Kidney (tissue), 14 donors: Measurements from ENCODE around the gene TFR2. TPM values are rescaled to one million over a fixed set of nuclear protein-coding genes. Genes with fewer than 3 reads are reported as not detected.
A peak's percentile ranks its signal among the peaks of the same experiment; 100 is the strongest.

Experiments
- DNase-seq, 5 donors: peaks; one replicate each; pipeline ENCODE4 v3.0.0-alpha.2; 2013 to 2020
- FAIRE-seq: peaks from 2 replicates; lab custom pipeline; 2012; peaks lifted over from hg19 to GRCh38; lab: Jason Lieb, UNC
- H3K27ac ChIP-seq, 2 donors: one replicate each; pipeline ENCODE4 v1.7.0; 2013; ENCODE audit warnings: low read depth in 2 of 2, low read length in 2 of 2, inconsistent platforms in 1 of 2
- H3K27me3 ChIP-seq: one replicate; pipeline ENCODE4 v1.7.1; 2013; ENCODE audit warnings: low read length, inconsistent platforms; ENCODE audit not compliant: control insufficient read depth, insufficient read depth
- H3K36me3 ChIP-seq, 3 donors: one replicate each; pipeline versions ENCODE4 v1.7.0 to v1.7.1; 2013; ENCODE audit warnings: low read length in 3 of 3, control low read depth in 1 of 3, inconsistent platforms in 1 of 3; ENCODE audit not compliant: insufficient read depth in 3 of 3, control insufficient read depth in 2 of 3
- H3K4me1 ChIP-seq, 3 donors: one replicate each; pipeline versions ENCODE4 v1.7.0 to v1.7.1; 2013; ENCODE audit warnings: low read length in 3 of 3, inconsistent platforms in 1 of 3, low read depth in 1 of 3; ENCODE audit not compliant: control insufficient read depth in 2 of 3, insufficient read depth in 2 of 3
- H3K4me3 ChIP-seq, 3 donors: one replicate each; pipeline versions ENCODE4 v1.7.0 to v1.8.1; 2013; ENCODE audit warnings: low read length in 3 of 3, control low read depth in 1 of 3, inconsistent platforms in 1 of 3
- H3K9ac ChIP-seq, 3 donors: one replicate each; pipeline versions ENCODE4 v1.7.0 to v1.7.1; 2013; ENCODE audit warnings: low read length in 3 of 3, control low read depth in 1 of 3, inconsistent platforms in 1 of 3
- H3K9me3 ChIP-seq, 3 donors: one replicate each; pipeline versions ENCODE4 v1.7.0 to v1.7.1; 2013; ENCODE audit warnings: low read length in 3 of 3, control low read depth in 1 of 3, inconsistent platforms in 1 of 3; ENCODE audit not compliant: control insufficient read depth in 2 of 3, insufficient read depth in 1 of 3
- intact Hi-C: fragments of 100-400 bp; cut with DNase I; formaldehyde crosslinking; loops from one replicate; pipeline ENCODE4 v1.11.1; 2022
- polyA plus RNA-seq: library from polyadenylated mRNA; stranded (reverse); fragments of 350-450 nt; fragmentation: Illumina TruSeq; extraction: RNeasy Lipid Tissue Mini Kit (QIAGEN cat#74804); gene quantifications from one replicate; pipeline ENCODE4 v1.2.3, GENCODE V29; 2014; ENCODE audit warnings: low read depth, low replicate concordance; ENCODE audit not compliant: insufficient read depth
- total RNA-seq: library from RNA; stranded (reverse); fragmentation: NEBNext Ultra II Directional; extraction: Animal tissue kit (Norgen Biotek cat#: 25700); gene quantifications from one replicate; pipeline ENCODE4 v1.2.1, GENCODE V29; 2021
- TF ChIP-seq, protein P1 (sequence below): IDR thresholded peaks from 3 replicates; pipeline ENCODE4 v1.5.1; 2012; ENCODE audit warnings: mild to moderate bottlenecking, moderate library complexity, borderline replicate concordance; ENCODE audit not compliant: insufficient read depth; ENCODE audit errors: extremely low read depth
- donor health status: control.
- donor health status: control.
- donor health status: control.
- donor health status: control.
- donor health status: control.
- donor health status: DM: yes; HTN: yes; CAD: no.
- donor health status: Normal renal cell carcinoma (clear cell type).

The TFR2 gene
- total and polyA plus RNA-seq, 2 donors from 2014 or later: 0.22 to 0.79 TPM

DNA sequence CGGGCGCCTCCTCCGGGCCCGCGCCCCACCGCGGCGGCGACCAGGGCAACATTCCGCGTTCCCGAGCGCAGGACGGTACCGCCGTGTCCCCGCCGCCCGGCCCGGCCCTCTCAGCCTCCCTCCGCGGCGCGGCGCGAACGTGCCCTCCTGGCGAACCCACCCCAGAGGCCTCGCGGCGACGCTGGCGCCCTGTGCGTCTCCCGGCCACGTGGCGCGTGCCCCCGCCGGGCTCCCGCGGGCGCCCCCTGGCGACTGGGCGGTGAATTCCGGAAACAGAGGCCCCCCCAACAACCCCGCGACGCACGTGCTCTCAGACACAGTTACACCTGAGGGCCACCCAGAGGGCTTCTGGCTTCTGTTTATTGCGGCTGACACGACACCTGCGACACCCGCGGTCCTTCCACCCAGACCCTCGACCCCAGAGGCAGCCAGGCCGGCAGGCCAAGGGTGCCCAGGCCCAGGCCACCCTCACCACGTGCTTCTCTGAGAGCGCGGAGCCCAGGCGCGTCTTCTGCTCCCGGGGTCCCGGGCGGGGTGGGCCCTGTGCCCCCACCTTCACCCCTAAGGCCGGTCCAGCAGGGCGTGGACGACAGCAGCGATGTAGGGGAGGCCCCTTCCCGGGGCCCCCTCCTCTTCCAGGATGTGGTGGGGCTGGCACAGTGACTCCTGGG, 67.5 kb downstream of the TFR2 start, which contains the start of gene SAP25:
Gene SAP25 (minus strand): TSS at position 210 of the 671 bp plus-strand sequence. CDS start 158 bp downstream, at position 52.
- no peak within 1 kb of the TSS for H3K27ac ChIP-seq
- intact Hi-C loops: loop anchor here (10.0 kb wide), 1 partner anchor 111 kb away; no protein-coding TSS in a partner anchor
- no peaks in the 10 kb centered on the region for H3K9me3 ChIP-seq
- no peak for DNase-seq
- TF ChIP-seq, protein P1, sequence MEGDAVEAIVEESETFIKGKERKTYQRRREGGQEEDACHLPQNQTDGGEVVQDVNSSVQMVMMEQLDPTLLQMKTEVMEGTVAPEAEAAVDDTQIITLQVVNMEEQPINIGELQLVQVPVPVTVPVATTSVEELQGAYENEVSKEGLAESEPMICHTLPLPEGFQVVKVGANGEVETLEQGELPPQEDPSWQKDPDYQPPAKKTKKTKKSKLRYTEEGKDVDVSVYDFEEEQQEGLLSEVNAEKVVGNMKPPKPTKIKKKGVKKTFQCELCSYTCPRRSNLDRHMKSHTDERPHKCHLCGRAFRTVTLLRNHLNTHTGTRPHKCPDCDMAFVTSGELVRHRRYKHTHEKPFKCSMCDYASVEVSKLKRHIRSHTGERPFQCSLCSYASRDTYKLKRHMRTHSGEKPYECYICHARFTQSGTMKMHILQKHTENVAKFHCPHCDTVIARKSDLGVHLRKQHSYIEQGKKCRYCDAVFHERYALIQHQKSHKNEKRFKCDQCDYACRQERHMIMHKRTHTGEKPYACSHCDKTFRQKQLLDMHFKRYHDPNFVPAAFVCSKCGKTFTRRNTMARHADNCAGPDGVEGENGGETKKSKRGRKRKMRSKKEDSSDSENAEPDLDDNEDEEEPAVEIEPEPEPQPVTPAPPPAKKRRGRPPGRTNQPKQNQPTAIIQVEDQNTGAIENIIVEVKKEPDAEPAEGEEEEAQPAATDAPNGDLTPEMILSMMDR: no peak
- no peak within 1 kb of the TSS for H3K9ac ChIP-seq
- no peaks in the 10 kb centered on the region for H3K27me3 ChIP-seq
- peaks cover 0 to 4% (median 0%) of the 10 kb centered on the region in 3 donors for H3K4me1 ChIP-seq
- no peak within 1 kb of the TSS for H3K4me3 ChIP-seq
- H3K36me3 ChIP-seq: peaks cover 0 to 24% (median 13%) of the 10 kb centered on the region in 3 donors
- FAIRE-seq: no peak

DNA sequence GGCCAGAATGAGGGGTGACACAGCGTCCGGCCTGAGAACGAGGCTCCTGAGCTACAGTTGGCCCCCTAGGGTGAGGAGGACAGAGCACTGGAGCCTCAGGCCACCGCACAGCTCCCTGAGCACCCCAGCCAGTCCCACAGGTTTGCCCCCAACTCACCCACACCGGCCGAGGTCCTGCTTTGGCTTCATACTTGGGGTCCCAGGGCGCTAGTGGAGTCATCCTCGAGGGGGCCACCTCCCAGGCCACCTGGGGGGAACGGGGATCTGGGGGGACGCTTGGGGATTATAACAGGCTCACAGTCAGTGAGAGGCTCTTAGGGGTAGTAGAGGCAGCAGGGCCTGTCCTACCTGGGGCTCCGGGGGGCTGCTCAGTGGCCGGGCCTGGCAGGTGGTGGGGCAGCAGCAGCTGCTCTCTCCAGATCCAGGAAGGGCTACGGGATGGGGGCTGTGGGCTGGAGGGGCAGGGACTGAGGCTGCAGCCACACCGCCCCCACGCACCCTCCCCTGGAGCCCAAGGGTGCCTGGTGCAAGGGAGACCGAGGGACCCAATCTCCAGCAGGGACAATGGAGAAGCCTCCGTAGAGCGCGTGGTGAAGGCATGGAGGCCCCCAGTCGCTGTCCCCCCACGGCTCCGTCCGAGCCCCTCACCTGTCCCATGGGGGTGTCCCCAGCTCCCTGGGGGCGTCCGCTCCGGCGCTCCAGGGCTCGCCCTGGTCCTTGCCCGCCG, 68.2 kb downstream of the TFR2 start:
- Histone ChIP-seq H3K27me3 (no peaks in the 10 kb centered on the region), H3K36me3 (peaks cover 0 to 20% (median 10%) of the 10 kb centered on the region in 3 donors), H3K9ac (no peak overlapping the region), H3K27ac (no peak overlapping the region), H3K9me3 (no peaks in the 10 kb centered on the region), H3K4me1 (peaks cover 0 to 4% (median 0%) of the 10 kb centered on the region in 3 donors), H3K4me3 (no peak overlapping the region)
- no peak for DNase-seq
- TF ChIP-seq, protein P1: no peak
- no peak for FAIRE-seq
- intact Hi-C loops: loop anchor here (10.0 kb wide), 1 partner anchor 112 kb away; no protein-coding TSS in a partner anchor

DNA sequence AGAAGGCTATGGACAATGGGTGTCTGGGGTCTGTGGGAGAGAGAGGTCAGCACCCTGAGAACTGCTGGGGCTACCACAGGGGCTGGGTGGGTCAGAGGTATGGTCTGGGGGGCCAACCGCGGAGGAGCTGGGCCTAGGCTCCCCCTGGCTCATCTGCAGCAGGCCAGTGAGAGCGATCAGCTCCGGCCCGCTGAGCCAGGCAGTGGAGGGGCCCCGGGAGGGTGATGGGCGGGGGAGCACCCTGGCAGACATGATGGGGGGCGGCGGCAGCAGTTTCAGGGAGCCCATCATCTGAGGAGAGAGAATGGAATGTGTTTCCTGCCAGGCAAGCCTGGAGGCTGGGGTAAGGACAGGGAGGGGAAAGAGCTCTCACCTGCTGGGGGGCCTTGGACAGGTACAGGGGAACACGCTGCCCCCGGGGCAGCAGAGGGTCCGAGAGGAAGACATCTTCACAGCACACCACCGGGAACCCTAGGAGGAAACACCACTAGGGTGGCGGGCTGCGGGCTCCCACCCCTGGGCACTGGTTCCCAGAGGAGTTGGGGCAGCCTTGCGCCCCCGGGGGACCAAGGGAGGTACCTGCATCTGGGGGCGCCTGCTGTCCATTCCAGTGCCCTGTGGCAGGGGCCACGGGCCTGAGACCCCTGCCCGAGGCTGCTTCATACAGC, 68.9 kb downstream of the TFR2 start:
- H3K27ac ChIP-seq: no peak overlapping the region
- H3K4me1 ChIP-seq: peaks cover 0 to 4% (median 0%) of the 10 kb centered on the region in 3 donors
- no peak overlapping the region for H3K4me3 ChIP-seq
- intact Hi-C loops: loop anchor here (10.0 kb wide), 1 partner anchor 112 kb away; no protein-coding TSS in a partner anchor
- TF ChIP-seq, protein P1: no peak
- H3K36me3 ChIP-seq: peaks cover 0 to 13% (median 6%) of the 10 kb centered on the region in 3 donors
- no peak overlapping the region for H3K9ac ChIP-seq
- no peak for FAIRE-seq
- no peaks in the 10 kb centered on the region for H3K27me3 ChIP-seq
- H3K9me3 ChIP-seq: no peaks in the 10 kb centered on the region
- DNase-seq: peak in 4 of 5 donors; percentile 62 to 84 (median 68)
